SJCRH30 (cell line): ENCODE measurements around the gene DNAH10. TPM values are rescaled to one million over a fixed set of nuclear protein-coding genes. Genes with fewer than 3 reads are reported as not detected.
"Not testable (repeated sequence)": the region's sequence is repeated elsewhere in the genome, so short reads cannot be mapped to it uniquely, and the experiment has no call there.

Source experiments
- DNase-seq, 2 experiments: peaks; one replicate each; pipeline ENCODE4 v3.0.0-alpha.2; 2015 to 2020
- H3K27ac ChIP-seq: fragments of 250-450 bp; sonication (Bioruptor Pico); 2 replicates; pipeline ENCODE4 v1.5.1; 2020; ENCODE audit warnings: mild to moderate bottlenecking, moderate library complexity
- H3K27me3 ChIP-seq: fragments of 250-450 bp; sonication (Bioruptor Pico); 2 replicates; pipeline ENCODE4 v1.5.1; 2020; ENCODE audit warnings: mild to moderate bottlenecking, moderate library complexity
- H3K36me3 ChIP-seq: fragments of 250-450 bp; sonication (Bioruptor Pico); 2 replicates; pipeline ENCODE4 v1.5.1; 2020; ENCODE audit warnings: mild to moderate bottlenecking, moderate library complexity
- H3K4me1 ChIP-seq: fragments of 250-450 bp; sonication (Bioruptor Pico); 2 replicates; pipeline ENCODE4 v1.5.1; 2020; ENCODE audit warnings: mild to moderate bottlenecking, moderate library complexity
- H3K4me3 ChIP-seq: fragments of 250-450 bp; sonication (Bioruptor Pico); 2 replicates; pipeline ENCODE4 v1.5.1; 2020; ENCODE audit warnings: mild to moderate bottlenecking, moderate library complexity
- H3K9me3 ChIP-seq: fragments of 250-450 bp; sonication (Bioruptor Pico); replicated peaks from 2 replicates; pipeline ENCODE4 v1.5.1; 2020; ENCODE audit warnings: mild to moderate bottlenecking, moderate library complexity
- total RNA-seq: library from RNA; depleted of rRNA; stranded (reverse); fragments of >200 nt; shearing (Covaris generic); gene quantifications from 2 replicates; pipeline ENCODE4 v1.2.3, GENCODE V29; 2014

DNAH10 gene
- total RNA-seq, 1 experiment from 2014 or later = 5.6 TPM

DNA sequence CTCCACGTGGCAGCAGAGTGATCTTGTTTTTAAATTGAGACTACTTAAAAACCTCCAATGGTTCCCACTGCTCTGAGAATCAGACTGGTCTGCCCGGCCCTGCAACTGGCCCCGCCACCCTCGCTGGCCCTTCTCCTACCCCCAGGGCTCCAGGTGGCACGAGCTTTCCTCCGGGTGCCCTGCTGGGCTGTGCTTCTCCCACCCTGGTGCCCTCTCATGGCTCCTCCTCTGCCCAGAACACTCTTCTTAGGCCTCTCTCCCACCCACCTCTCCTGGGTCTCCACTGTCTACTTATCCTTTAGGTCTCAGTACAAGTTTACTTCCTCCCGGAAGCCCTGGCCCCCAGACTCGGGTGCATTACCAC lies 184.0 kb downstream of the DNAH10 start:
- Histone ChIP-seq H3K9me3 (no peaks in the 10 kb centered on the region), H3K27ac (no peak overlapping the region), H3K4me1 (no peaks in the 10 kb centered on the region), H3K27me3 (no peaks in the 10 kb centered on the region), H3K4me3 (no peak overlapping the region), H3K36me3 (no peaks in the 10 kb centered on the region)
- no peak for DNase-seq

GRCh38 chr12:123946516-123947505 lies 184.7 kb downstream of the DNAH10 start:
- H3K27ac ChIP-seq, H3K36me3 ChIP-seq, H3K27me3 ChIP-seq, H3K9me3 ChIP-seq, H3K4me3 ChIP-seq, DNase-seq, H3K4me1 ChIP-seq: not testable (repeated sequence)

DNA sequence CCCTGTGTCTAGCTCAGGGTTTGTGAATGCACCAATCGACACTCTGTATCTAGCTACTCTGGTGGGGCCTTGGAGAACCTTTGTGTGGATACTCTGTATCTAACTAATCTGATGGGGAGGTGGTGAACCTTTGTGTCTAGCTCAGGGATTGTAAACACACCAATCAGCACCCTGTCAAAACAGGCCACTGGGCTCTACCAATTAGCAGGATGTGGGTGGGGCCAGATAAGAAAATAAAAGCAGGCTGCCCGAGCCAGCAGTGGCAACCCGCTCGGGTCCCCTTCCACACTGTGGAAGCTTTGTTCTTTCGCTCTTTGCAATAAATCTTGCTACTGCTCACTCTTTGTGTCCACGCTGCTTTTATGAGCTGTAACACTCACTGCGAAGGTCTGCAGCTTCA lies 185.4 kb downstream of the DNAH10 start:
- not testable (repeated sequence) for H3K4me3 ChIP-seq, DNase-seq, H3K27ac ChIP-seq, H3K27me3 ChIP-seq, H3K4me1 ChIP-seq, H3K36me3 ChIP-seq, H3K9me3 ChIP-seq

GRCh38 chr12:123948401-123948795 lies 186.3 kb downstream of the DNAH10 start:
- Histone ChIP-seq H3K27ac (no peak overlapping the region), H3K4me1 (no peaks in the 10 kb centered on the region), H3K36me3 (no peaks in the 10 kb centered on the region), H3K27me3 (no peaks in the 10 kb centered on the region), H3K4me3 (no peak overlapping the region), H3K9me3 (no peaks in the 10 kb centered on the region)
- DNase-seq = no peak

- H3K4me1 ChIP-seq = no peaks in the 10 kb centered on the region
- no peaks in the 10 kb centered on the region for H3K36me3 ChIP-seq
- H3K4me3 ChIP-seq = no peak overlapping the region
- H3K27me3 ChIP-seq = no peaks in the 10 kb centered on the region
- no peak for DNase-seq
- no peaks in the 10 kb centered on the region for H3K9me3 ChIP-seq
- H3K27ac ChIP-seq = no peak overlapping the region
These were observed 187.0 kb downstream of the DNAH10 start for GRCh38 chr12:123948796-123949769.

- no peak for DNase-seq
- Histone ChIP-seq H3K9me3 (no peaks in the 10 kb centered on the region), H3K4me3 (no peak overlapping the region), H3K36me3 (no peaks in the 10 kb centered on the region), H3K27me3 (no peaks in the 10 kb centered on the region), H3K27ac (no peak overlapping the region), H3K4me1 (no peaks in the 10 kb centered on the region)
These were observed 187.7 kb downstream of the DNAH10 start for GRCh38 chr12:123949770-123950165.

DNA sequence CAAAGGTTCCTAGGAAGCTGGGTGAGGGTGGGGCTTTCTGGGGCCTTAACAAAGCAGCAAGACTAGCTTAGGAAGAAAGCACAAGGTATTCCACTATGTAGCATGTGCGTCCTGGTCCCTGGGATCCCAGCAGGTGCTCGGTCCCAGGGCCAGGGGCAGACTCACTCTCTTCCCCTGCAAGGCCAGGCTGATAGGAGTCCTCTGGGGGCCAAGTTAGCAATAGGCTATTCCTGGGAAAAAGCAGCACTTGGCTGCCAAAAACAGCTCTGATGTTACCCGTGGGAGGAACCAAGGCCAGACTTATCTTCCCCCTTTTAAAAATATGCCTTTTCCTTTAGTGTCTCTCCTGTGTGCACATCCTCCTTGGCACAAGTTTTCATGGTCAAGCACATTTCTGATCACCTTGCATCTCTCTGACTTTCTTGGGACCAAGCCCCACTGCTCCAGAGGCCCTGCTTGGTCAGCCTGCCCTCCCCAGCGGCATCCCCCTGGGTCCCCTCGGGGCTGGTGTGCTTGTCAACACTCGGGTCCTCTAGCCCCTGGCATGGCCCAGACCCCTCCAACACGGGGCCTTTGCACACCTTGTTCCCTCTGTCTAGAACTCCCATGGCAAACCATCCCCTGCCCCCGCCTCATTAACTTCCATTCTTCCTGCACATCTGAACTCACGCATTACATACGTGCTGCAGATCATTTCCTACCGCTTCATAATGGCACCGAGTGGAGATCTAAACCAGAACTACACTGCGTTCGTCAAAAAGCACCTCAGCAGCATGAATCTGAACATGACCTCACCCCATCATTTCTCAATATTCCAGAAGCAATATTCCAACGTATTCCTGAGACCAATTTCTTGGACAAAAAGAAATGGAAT lies 188.6 kb downstream of the DNAH10 start:
- H3K27me3 ChIP-seq = no peaks in the 10 kb centered on the region
- H3K9me3 ChIP-seq = no peaks in the 10 kb centered on the region
- no peaks in the 10 kb centered on the region for H3K4me1 ChIP-seq
- DNase-seq = no peak
- H3K27ac ChIP-seq = no peak overlapping the region
- H3K36me3 ChIP-seq = no peaks in the 10 kb centered on the region
- H3K4me3 ChIP-seq = no peak overlapping the region

- no peak for DNase-seq
- no peaks in the 10 kb centered on the region for H3K9me3 ChIP-seq
- no peaks in the 10 kb centered on the region for H3K36me3 ChIP-seq
- no peaks in the 10 kb centered on the region for H3K27me3 ChIP-seq
- H3K27ac ChIP-seq = no peak overlapping the region
- no peak overlapping the region for H3K4me3 ChIP-seq
- H3K4me1 ChIP-seq = no peaks in the 10 kb centered on the region
These were observed 189.4 kb downstream of the DNAH10 start for GRCh38 chr12:123951467-123951866.

- Histone ChIP-seq H3K9me3 (no peaks in the 10 kb centered on the region), H3K27ac (no peak overlapping the region), H3K4me1 (no peaks in the 10 kb centered on the region), H3K27me3 (no peaks in the 10 kb centered on the region), H3K4me3 (no peak overlapping the region), H3K36me3 (no peaks in the 10 kb centered on the region)
- no peak for DNase-seq
These were observed 189.9 kb downstream of the DNAH10 start for GRCh38 chr12:123952037-123952436.

GRCh38 chr12:123954647-123955350 lies 192.7 kb downstream of the DNAH10 start:
- Histone ChIP-seq H3K27ac (no peak overlapping the region), H3K36me3 (no peaks in the 10 kb centered on the region), H3K4me1 (no peaks in the 10 kb centered on the region), H3K27me3 (no peaks in the 10 kb centered on the region), H3K9me3 (no peaks in the 10 kb centered on the region), H3K4me3 (no peak overlapping the region)
- no peak for DNase-seq

- no peak overlapping the region for H3K27ac ChIP-seq
- H3K4me1 ChIP-seq = no peaks in the 10 kb centered on the region
- H3K36me3 ChIP-seq = no peaks in the 10 kb centered on the region
- no peak overlapping the region for H3K4me3 ChIP-seq
- DNase-seq = no peak
- no peaks in the 10 kb centered on the region for H3K9me3 ChIP-seq
- no peaks in the 10 kb centered on the region for H3K27me3 ChIP-seq
These were observed 194.1 kb downstream of the DNAH10 start for GRCh38 chr12:123956249-123956648.

GRCh38 chr12:123957196-123957595 lies 195.1 kb downstream of the DNAH10 start:
- H3K4me1 ChIP-seq = no peaks in the 10 kb centered on the region
- no peak for DNase-seq
- H3K4me3 ChIP-seq = no peak overlapping the region
- no peak overlapping the region for H3K27ac ChIP-seq
- H3K36me3 ChIP-seq = no peaks in the 10 kb centered on the region
- no peaks in the 10 kb centered on the region for H3K27me3 ChIP-seq
- H3K9me3 ChIP-seq = no peaks in the 10 kb centered on the region

GRCh38 chr12:123958462-123958861 lies 196.4 kb downstream of the DNAH10 start:
- no peak overlapping the region for H3K27ac ChIP-seq
- H3K4me1 ChIP-seq = no peaks in the 10 kb centered on the region
- no peak for DNase-seq
- H3K4me3 ChIP-seq = no peak overlapping the region
- no peaks in the 10 kb centered on the region for H3K27me3 ChIP-seq
- no peaks in the 10 kb centered on the region for H3K9me3 ChIP-seq
- no peaks in the 10 kb centered on the region for H3K36me3 ChIP-seq

DNA sequence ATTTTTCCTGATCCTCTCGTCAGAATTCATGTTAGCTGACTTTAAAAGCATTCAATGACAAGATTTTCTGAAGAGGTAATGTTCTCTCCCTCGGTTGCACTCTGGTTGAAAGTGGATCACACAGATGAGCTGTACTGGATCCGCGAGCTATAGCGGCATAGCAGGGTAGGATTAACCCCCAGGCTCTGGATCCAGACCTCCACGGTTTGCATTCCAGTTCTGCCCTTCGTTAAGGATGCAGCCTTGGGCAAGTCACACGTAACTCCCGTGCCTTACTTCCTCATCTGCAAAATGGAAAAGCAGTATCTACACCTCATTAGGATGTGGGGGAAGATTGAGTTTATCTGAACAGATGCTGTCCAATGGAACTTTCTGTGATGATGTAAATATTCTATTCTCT lies 196.8 kb downstream of the DNAH10 start:
- H3K36me3 ChIP-seq = no peaks in the 10 kb centered on the region
- H3K27me3 ChIP-seq = no peaks in the 10 kb centered on the region
- no peak overlapping the region for H3K4me3 ChIP-seq
- no peak overlapping the region for H3K27ac ChIP-seq
- no peak for DNase-seq
- no peaks in the 10 kb centered on the region for H3K9me3 ChIP-seq
- H3K4me1 ChIP-seq = no peaks in the 10 kb centered on the region
